Renal cortex interstitium (tissue), 11 donors: ENCODE measurements around the gene FUOM. TPM values are rescaled to one million over a fixed set of nuclear protein-coding genes. Genes with fewer than 3 reads are reported as not detected.
A peak's percentile ranks its signal among the peaks of the same experiment; 100 is the strongest.

Experiments used
- DNase-seq, 11 donors: peaks; one replicate each; pipeline ENCODE4 v3.0.0-alpha.2; 2013; ENCODE audit warnings: low read depth in 9 of 11, low spot score in 4 of 11; ENCODE audit errors: extremely low read depth in 1 of 11
- polyA plus RNA-seq, 3 donors: library from polyadenylated mRNA; unstranded; fragments of 120-200 nt; gene quantifications; one replicate each; pipeline ENCODE4 v1.2.1, GENCODE V29; 2013; ENCODE audit not compliant: insufficient read length in 3 of 3

FUOM gene
- polyA plus RNA-seq, 3 donors, result 14.3 to 22.4 (median 20.8) TPM

DNA sequence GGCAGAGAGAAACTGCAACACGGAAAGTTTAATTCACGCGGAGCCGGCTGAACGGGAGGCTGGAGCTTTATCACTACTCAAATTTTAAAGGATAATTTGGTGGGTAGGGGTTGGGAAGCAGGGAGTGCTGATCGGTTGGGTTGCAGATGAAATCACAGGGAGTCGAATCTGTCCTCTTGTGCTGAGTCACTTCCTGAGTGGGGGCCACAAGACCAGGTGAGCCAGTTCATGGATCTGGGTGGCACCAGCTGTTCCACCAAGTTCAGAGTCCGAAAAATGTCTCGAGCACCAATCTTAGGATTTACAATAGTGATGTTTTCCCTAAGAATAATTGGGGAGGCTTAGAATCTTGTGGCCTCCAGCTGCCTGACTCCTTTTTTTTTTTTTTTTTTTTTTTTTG, 14.3 kb downstream of the FUOM start:
- no peak for DNase-seq

DNA sequence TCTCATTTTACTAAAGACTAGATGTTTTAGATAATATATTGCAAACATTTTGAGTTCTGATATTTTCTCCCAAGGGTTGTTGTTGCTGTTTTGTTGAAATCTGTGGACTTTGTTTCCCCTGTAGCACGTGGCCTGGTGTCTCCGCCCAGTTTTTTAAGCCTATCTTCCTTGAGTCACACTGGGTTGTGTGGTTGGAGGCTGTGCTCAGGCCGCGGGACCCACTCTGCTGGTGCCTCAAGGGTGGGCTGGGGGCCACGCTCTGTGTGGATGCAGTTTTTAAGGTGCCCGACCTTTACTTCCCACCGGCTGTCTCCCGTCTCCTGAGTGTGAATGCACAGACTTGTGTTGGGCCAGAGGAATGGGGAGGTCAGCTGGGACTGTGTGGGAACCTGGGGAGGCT, 14.9 kb downstream of the FUOM start:
- no peak for DNase-seq

DNA sequence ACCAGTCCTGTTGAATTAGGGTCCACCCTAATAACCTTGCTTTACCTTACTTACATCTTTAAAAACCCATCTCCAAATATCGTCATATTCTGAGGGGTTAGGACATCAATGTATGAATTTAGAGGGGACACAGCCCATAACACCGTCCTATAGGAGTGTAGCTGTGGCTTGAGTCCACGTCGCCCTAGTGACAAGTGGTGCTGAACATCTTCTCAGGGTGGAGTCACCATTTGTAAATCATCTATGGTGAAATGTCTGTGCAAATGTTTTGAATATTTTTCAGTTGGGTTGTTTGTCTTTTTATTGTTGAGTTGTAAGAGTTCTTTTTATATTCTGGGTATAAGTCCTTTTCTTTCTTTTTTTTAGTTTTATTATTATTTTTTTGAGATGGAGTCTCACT, 15.8 kb downstream of the FUOM start:
- DNase-seq, result no peak

DNA sequence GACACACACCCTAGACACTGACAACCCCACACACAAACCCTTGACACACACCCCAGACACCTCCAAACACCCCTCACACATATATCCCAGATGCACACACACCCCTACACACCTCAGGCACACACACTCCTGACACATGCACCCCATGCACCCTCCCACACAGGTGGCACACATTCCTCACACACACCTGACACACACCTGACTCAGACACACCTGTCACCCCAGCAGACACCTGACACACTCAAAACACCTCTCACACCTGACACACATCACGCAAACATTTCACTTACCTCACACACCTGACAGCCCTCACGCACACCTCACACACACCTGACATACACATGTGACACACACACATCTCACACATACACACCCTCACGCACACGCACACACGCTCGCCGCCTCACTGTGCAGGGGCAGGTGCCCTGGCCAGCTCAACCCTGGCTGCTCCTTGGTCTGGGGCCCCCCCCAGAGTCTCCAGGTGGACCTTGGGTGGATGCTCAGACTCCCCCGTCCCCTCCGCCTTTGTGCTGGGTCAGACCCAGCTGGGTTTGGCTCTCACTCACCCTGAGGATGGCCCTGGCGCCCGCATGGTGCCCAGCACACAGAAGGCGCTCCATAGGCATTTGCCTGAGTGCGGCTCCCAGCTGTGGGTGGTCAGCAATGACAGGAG, 18.0 kb downstream of the FUOM start:
- DNase-seq, result no peak

DNA sequence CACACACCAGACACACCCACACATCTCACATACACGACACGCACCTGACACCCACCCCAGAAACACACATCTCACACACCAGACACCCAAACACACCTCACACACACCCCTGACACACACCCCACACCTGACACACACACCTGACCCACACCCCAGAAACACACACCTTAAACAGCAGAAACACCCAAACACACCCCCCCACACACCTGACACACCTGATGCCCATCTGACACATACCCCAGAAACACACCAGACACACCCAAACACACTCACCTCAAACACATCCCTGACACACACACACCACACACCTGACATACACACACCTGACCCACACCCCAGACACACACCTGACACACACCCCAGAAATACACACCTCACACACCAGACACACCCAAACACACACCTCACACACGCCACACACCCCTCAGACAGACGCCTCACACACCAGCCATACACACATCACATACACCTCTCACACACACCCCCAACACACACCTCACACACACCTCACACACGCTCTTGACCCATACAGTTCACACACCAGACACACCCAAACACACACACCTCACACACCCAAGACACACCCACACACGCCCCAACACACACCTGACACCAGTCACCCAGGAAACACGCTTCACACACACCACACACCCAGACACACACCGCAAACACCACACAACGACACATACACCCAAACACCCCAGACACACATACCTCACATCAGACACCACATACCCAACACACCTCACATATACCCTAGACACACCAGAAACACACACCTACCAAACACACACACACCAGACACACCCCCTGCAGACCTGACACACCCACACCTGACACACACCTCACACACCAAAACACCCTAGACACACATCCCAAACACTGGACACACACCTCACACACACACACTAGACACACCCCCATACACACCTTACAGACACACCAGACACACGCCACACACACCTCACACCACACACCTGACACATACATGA, 19.4 kb downstream of the FUOM start:
- DNase-seq, result no peak

DNA sequence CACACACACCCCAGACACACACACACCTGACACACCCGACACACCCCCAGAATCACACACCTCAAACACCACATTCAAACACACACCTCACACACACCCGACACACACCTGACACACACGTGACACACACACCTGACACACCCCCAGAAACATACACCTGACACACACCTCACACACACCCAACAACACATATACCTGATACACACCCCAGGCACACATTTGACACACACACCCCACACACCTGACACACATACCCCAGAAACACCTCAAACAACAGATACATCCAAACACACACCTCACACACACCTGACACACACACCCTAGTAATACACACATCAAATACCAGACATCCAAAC, 20.5 kb downstream of the FUOM start:
- DNase-seq, result no peak

DNA sequence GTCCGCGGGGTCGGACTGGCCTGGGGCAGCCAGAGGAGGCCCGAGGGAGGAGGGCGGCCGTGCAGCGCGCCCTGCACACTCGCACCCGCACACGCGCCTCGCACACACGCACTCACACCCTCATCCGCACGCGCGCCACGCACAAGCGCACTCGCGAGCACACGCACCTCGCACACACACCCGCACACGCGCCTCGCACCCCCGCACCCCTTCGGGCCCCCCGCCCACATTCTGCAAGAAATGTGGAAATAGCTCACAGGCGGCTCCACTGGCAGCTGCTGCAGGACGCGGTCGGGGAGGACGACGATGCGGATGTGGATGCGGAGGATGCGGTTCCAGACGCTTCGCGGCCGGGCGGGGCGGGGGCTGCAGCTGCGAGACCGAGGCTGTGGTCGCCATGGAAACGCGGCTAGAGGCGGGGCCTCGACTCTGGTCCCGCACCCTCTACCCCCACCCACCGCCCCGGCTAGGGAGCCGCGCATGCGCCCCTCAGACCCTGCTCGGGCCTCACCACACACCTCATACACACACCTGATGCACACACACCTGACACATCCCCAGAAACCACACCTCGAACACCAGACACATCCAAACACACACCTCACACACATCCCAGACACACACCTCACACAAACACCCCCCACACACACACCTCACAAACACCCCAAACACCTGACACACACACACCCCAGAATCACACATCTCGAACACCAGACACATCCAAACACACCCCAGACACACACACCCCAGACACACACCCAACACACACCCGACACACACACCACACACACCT, 21.0 kb downstream of the FUOM start, which contains the start of gene CALY:
Gene CALY, minus strand, starts transcription at position 320 of the 793 bp plus-strand sequence. CDS start 7,907 bp downstream, outside the sequence.
- DNase-seq, result no peak

DNA sequence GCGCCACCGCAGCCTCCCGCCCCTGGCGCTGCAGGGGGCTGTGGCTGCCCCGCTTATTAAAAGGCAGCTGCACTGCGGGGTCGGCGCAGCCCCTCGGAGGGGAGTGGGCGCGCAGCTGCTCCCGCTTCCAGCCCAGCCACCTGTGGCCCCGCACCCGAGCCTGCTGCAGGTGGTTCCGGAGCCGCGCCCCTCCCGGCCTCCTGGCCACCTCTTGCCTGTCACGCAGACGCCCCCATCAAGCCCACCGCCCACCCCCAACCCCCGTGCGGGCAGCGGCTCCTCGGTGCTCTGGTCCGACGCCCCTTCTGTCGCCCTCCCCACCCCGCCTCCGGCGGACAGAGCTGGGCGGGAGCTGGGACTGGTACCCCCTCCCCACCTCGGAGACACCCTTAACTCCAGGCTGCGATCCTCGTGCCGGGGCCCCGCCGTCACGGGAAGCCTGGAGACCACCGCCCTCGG, 21.7 kb downstream of the FUOM start:
- DNase-seq, result no peak

DNA sequence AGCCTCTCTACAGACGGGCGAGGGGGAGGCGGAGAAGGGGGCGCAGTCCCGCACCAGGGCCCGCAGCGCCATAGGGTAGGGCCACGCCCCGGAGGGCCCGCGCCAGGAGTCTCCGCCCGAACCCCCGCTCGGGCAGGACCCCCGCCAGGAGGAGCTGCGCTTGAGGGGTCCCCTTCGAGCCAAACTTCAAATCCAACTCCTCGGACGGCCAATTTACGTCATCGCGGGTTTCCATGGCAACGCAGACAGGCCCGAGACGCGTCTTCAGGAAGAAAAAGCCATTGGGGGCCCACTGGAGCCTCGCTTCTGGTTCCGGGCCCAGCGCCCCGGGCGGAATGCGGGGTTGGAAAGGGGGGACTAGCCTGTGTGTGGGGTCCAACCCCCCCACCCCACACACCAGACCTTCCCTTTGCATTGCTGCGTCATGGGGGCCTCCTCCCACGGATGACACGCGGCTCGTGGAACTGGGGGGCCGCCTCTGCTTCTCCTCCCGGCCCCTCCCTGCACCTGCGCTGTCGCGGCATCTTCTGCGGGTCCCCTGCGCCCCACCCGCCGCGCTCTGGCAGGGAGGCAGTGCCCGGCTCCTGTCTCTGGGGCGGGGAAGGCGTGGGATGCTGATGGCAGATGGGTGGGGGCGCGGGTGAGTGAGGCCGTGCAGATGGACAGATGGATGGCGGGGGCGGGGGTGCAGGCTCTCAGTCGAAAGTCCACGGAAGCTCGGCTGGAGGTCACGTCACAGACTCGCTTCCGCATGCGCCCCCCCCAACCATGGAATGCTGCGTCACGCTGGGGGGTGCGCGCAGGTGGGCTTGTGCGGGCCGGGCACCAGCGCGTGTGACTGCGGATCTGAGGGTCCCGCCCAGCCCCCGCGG, 22.3 kb downstream of the FUOM start:
- peak in 3 of 11 donors; percentile 55 to 60 (median 56) for DNase-seq

DNA sequence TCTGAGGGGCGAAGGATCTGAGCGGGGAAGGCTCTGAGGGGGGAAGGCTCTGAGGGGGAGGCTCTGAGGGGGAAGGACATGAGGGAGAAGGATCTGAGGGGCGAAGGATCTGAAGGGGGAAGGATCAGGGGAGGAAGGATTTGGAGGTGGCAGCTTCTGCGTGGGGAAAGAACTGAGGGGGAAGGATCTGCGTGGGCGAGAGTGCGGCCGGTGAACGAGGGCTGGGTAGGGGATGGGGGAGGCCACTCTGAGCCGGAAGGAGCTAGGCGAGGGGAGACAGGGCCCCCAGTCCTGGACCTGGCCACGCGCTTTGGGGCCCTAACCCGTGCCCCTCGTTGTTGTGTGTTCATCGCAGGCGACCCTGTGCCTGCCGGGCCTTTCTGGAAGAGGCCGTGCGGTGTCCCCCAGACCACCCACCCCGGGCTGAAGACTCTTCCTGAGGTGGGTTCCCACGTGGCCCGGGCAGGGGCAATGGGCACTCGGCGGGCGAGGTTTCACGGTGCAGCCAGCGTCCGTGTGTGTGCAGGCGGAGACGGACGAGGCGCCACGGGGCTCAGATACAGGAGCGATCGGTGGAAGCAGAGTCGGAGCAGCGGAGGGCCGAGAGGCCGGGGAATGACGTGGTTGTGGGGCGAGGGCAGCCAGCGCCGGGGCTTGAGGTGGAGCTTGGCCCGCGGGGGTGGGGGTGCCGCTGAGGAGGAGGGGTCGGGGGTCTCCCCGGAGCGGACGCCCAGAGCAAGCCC, 23.1 kb downstream of the FUOM start:
- no peak for DNase-seq

DNA sequence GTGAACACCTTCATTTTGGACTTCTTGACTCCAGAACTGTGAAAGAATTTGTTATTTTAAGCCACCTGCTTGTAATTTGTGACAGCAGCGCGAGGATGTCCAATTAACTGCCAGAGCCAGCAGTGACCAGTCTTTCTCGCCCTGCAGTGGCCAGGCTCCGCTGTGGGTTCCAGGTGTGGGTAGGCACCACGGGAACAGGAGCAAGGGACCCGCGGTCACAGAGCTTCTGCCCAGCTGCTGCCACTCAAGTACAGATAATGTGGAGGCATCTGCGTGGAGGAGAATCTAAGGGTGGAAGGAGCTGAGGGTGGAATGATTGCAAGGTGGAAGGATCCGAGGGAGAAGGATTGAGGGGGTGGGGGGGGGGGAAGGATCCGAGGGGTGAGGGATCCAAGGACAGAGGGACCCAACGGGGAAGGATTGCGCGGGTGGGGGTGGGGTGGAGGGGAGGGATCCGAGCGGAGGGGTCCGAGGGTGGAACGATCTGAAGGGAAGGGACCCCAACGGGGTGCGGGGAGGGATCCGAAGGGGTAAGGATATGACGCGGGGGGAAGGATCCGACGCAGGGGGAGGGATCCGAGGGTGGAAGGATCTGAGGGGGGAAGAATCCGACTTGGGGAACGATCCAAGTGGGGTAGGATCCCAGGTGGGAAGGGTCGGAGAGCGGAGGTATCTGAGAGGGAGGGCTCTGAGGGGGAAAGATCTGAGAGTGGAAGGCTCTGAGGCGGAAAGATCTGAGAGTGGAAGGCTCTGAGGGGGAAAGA, 24.7 kb downstream of the FUOM start:
- DNase-seq, result no peak

DNA sequence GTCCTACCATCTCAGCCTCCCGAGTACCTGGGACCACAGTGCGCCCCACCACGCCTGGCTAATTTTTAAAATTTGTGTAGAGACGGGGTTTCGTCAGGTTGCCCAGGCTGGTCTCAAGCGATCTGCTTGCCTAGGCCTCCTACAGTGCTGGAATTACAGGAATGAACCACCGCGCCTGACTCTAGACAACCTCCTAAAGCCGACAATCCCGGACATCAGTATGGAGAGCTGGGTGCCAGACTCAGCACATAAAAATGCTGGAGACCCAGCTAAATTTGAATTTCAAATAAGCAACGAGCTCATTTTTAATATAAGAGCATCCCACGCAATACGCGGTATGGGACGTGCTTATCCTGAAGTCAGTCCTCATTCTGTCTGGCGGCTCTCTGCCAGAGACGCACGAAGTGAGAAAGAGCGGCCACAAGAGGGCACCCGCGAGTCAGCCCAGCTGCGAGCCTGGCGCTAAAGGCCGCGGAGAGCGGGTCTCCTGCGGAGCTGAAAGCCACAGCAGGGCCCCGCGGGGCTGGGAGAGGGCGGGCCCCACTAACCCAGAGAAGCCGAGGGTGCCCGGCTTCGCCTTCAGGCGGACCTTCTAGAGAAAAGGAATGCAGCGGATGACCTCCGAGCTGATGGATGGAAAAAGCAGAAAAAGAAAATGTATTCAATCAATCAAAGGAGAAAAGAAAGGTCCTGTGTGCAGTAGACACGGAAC, 28.2 kb downstream of the FUOM start:
- peak in 9 of 11 donors; percentile 75 to 82 (median 77) for DNase-seq

DNA sequence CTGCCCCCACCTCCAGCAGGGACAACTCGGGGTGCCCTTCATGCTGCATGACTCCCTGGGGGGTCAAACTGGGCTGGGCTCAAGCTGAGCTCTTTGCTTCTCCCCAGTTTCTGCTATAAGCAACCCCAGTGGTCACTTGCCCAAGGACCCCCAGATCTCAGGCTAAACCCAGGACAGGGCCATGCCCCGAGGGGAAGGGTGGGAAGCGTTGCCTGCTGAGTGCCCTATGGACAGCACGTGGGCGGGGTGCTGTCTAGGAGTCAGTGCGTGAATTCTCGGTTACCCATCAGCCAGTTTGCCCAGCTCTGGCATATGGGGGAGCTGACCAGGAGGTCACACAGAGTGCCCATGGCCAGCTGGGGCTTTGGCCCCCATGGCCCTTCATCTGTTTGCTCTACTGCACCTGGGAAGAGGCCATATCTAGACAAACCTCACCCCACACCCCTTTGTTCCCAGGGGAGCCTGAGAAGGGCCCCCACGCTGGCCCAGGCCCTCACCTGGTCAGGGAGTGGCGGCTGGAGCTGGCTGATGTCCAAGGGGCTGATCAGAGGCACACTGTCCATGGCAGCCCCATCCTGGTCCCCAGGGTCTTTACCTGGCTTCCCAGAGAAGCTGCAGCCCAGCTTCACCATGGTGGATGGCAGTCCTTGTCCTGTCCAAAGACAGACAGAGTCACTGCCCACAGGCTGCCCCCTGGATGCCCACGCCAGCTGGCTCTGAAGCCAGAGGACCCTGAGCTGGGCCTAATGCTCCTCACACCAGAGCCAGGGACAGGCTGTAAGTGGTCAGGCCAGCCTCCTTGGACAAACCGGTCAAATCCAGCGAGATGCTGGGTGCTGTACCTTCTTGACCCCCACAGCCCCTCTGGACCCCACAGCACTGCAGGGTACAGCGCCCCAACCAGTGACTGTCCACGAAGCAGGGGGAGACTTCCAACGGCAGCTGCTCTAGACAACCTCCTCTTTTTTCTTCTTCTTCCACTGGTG, 29.2 kb downstream of the FUOM start:
- DNase-seq, result no peak

DNA sequence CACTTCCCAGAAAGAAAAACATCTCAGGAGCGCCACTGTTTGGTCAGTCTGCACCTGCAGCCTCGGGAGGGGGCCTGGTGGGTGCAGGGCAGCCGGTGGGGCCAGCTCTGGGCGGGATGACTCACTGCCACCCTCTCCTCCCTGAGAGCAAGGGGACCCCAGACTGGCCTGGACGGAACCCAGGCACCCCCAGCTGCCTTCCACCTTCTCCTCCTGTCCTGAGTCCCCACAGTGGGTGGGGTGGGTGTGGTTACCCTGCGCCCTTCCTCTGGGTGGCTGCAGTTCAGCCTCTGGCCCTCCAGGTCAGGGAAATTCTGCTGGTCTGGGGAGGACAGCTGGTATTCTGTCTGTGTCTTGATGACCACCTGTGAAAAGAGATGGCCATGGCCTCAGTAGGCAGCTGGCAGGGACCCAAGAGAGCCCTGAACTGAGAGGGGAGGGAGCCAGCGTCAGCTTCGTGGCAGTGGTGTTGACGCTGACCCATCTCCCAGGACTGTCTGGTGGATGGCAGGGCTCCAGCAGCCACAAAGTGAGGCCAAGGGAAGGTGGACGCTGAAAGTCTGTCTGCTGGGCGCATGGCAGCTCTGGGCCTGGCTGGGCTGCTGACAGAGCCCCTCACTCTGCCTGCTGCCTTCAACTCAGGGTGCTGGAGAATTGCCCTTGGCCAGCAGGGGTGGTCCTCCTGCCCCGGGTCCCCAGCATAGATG, 30.0 kb downstream of the FUOM start:
- no peak for DNase-seq
